ENCODE measurements around the gene ATP6V0E2.
"Not testable (repeated sequence)": the region's sequence is repeated elsewhere in the genome, so short reads cannot be mapped to it uniquely, and the experiment has no call there.

ATP6V0E2 gene

DNA sequence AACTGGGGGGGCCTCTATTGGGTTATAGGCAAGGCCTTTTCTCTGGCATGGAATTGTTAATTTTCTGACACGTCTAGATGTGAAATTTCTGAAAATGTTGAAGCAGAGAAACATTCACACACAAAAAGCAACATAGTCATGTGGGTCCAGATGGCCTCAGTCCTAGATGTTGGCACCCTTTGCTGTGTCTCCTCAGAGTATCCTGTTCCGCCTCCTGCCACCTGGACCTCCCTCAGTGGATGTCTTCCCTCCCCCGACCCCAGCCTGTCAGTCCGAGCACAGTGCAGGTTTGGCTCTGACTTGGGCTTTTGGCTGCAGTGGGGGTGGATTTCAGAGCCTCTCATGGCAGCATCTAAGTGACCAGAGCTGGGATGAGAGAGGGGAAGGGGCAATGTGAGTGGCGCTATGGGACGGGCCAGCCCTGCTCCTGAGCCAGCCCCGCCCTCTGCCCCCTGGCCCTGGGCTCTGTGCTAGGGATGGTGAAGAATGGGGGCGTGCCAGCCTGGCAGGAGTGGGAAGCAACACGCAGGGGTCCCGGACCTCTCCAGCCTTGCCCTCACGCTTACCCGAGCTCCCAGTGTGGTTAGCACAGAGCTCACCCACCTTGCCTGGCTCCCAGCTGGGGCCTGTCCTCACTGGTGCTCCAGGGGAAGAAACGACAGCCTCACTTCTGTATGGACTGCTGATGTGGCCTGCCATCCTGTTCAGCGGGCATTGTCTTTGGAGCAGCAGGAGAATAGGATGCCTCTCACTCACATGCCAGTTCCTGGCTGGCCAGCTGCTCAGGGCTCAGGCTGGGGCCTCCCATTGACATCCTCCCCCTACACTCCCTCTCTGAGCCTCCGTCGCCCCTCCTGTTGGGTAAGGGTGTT, 6.2 kb downstream of the ATP6V0E2 start:
- DNase-seq (ENCODE audit: low read depth) = no peak

DNA sequence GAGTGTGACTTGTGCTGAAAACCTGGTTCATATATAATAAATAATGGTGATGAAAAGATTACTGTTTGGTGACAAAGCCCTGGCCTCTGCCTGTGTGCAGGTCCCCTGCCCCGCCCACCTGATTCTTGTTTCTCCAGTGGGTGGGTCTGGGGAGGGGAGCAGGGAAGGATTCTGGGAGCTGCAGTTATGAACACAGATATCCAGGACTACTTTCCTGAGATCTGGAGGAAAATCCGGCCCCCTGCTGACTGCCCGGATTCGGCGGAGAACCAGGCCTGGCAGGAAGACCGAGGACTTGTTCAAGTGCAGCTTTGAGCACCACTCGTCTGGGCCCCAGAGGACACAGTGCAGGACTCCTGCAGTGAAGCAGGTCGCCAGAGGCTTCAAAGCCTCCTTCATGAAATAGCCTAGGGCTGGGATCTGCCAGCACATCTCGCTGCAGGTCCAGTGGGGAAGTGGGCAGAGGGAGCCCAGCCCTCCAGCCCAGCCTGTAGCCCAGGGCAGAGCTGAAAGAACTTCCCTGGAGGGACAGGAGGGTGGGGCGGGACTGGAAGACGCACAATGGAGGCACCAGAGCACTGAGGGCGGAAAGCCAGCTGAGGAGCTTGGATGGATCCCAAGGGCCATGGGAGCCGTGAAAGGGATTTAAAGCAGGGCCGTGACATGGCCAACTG, 7.0 kb downstream of the ATP6V0E2 start:
- DNase-seq (ENCODE audit: low read depth) = no peak

DNA sequence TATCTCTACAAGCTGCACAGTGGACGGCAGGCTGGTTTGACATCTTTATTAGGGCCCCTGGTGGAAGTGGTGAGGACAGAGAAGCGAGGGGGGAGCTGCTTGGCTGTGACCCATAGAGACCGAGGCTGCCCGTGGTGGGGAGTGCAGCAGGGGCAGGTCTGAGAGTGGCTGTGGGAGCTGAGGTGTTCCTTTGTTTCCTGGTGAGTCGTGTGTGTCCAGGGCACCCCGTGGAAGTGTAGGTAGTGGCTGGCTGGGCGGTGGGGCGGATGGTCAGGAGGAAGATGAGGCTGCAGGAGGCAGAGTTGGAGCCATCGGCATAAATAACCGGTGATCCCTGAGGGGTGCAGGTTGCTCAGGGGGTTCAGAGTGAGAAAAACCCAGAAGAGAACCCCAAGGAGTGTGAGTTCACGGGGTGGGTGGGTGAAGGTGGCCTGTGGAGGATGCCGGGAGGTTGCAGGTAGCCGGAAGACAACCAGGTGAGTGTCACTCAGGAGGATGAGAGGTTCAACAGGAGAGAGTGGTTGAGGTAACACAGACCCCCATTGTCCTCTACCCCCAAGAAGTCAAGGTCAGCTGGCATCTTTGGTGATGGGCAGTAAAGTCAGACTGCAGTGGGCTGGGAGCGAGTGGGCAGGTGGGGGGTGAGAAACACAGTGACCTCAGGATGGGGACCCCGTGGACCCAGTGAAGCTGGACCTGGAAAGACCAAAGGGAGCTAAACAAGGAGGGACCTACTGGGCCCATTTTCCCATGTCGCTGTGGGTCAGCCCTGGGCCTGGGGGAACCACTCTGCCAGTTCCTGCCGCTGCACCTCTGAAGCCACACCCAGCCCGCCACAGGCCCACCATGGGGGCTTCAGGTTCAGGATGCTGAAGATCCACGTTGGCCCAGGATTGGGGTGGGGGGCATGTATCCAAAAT, 7.8 kb downstream of the ATP6V0E2 start:
- no peak for DNase-seq (ENCODE audit: low read depth)

DNA sequence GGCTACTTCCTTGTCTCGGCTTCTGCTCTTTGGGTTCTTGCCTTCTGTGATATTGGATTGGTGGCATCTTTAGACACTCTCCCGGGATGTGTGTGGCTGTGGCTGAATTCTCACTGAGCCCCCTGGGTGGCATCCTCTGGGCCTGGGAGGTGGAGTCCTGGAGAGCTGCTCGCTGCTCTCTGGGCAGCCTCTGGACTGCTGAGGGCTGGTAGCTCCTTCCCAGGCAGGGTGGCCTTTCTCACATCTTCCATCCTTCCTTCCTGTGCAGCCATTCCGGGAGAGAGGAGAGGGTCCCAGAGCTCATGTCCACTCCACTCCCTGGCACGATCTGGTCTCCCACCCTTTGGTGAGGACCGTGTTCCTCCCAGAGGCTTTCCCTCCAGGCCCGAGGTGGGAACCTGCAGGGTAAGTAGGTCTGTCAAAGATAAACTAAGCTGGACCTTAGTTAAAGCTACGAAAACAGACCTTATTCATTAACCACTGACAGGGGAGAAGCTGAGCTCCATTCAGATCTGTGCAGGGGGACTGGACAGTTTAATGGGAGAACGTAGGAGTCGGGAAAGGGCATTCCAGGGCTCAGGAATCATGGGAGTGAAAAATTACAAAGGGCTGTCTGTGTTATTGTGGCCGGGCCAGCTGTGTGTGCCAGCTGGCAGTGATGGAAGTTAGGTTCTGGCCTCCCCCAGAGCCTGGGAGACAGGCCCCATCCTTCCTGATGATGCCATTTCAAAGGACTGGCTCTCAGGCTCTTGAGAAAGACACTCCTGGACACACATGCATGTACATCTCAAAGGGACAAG, 8.7 kb downstream of the ATP6V0E2 start:
- DNase-seq (ENCODE audit: low read depth) = no peak

DNA sequence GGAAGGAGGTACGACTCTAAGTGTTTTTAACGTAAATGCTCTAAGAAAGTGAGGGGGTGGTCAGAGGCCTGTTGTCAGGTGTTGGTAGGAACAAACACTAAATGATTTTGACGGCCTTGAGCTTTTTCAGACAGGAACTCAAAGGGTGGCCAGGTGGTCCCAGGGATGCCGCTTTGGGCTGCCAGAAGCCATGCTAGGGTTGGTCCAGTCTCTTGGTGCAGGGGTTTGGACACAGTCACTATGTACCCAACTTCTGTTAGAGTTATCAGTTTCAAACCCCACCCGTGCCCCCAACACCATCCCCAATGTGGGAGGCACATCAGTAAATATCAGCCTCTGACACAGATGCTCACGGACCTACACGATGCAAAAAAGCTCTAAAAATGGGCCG, 9.3 kb downstream of the ATP6V0E2 start:
- no peak for DNase-seq (ENCODE audit: low read depth)

DNA sequence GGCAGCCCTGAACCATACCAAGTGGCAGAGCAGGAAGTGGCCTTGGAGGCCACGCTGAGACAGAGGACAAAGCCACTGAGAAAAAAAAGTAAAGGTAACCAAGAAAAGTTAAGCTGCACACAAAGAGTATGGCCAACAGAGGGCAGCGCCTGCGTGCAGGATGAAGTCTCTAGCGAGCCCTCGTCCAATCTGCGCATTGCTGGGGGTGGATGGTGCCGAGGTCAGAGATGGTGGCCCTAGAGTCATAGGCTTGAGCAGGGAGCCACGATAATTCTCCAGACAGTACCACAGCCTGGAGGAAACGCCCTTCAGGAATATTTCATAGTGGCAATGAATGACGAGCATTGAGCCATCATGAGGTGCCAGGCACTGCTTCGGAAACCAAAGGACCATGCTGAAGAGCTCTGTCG, 9.7 kb downstream of the ATP6V0E2 start:
- no peak for DNase-seq (ENCODE audit: low read depth)

DNA sequence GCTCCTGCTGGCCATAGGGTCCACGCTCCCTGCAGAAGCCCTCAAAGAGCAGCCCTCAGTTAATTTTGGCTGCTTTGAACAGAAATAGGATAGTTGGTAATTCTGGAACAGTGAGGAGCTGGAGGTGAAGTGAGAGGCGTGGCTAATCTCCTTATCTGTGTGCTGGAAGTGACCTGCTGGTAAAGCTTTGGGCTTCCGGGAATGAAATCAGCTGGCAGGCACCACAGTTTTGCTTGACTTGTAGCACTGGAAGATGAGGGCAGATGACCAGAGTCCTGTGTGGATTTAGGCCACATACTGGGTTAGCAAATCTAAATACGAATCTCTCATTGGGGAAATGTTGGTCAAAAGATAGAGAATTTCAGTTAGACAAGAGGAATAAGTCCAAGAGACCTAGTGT, 10.2 kb downstream of the ATP6V0E2 start:
- DNase-seq (ENCODE audit: low read depth) = no peak

DNA sequence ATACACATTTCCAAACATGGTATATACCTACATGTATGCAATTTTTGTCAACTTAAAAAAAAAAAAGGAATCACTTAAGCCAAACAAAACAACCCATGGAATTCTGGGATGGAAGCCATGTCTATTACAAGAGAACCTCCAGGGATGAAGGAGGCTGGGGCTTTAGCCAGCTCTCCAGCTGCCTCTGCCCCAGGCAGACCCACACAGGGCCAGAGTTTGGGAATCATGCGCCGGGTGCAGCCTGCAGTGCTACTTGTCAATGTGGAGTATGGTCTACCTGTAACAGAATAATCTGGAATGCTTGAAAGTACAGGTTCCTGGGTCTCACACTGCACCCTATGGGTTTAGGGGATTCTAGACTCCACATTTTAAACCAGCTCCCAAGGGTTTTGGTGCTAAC, 10.8 kb downstream of the ATP6V0E2 start:
- no peak for DNase-seq (ENCODE audit: low read depth)

DNA sequence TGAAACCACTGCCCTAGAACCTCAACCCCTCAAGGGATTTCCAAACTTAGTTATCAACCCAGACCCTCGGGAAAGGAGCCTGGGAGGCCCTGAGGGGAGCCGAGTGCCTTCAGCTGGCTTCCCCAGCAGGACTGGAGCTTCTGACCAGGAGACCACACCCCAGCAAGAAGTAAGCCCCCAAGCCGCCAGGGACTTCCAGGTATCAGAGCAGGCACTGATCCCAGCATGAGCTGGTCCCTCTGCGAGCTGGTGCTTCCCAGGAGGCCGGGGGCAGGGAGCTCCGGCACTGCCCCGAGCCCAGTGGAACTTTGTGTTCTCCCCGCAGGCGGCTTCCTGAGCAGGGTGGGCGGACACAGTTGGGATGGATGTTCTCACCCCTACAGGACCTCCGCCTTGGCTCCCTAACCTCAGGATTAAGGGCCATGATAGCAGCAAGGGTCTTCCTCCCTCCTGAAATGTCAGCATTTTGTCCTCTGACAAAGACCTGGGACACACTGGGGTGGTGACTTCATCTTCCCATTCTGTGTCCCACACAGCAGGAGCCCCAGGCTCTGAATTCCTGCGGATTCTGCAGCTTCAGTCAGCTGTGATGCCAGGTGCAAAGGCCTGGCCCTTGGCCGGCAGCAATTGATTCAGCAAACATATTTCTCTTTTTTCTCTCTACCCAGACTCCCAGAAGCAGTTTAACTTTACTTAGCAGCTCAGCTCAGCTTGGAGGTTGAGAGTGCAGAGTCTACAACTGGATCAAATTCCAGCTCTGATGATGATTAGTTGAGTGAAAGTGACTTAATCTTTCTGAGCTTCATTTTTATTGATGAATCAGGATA, 11.6 kb downstream of the ATP6V0E2 start:
- no peak for DNase-seq (ENCODE audit: low read depth)

DNA sequence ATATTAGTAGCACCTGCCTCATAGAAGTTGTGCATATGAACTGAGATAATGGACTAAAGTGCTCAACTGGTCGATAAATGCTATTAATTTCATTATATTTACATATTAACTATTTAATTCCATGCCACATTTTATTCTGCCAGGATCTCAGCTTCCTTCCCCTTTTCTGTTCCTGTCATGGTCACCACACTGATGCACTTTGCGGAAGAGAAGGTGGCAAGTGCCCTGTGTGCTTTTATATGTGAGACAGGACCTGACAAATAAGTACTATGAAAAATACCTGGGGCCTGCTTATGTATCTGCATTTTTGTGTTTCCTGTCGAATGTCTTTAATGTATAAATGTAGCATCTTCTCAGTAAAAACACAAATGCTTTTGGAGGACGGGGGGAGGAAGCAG, 12.2 kb downstream of the ATP6V0E2 start:
- DNase-seq (ENCODE audit: low read depth) = no peak

DNA sequence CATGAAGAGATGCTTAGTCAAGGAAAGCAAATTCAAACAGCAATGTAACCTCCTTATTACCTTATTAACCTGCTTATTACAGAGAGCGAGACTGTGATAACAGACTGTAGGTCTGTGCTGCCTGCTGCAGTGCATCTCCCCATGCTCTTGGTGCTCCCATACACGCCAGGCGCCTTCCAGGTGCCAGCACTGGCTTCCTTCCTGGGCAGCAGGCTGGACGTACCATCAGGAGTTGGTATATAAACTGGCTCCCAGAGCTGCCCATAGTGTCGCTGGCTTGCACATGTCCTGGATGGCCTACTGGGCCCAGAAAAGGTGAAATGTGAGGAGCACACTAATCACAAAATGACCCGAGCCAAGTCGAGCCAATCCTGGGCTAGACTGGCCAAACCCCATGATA, 13.5 kb downstream of the ATP6V0E2 start:
- no peak for DNase-seq (ENCODE audit: low read depth)

DNA sequence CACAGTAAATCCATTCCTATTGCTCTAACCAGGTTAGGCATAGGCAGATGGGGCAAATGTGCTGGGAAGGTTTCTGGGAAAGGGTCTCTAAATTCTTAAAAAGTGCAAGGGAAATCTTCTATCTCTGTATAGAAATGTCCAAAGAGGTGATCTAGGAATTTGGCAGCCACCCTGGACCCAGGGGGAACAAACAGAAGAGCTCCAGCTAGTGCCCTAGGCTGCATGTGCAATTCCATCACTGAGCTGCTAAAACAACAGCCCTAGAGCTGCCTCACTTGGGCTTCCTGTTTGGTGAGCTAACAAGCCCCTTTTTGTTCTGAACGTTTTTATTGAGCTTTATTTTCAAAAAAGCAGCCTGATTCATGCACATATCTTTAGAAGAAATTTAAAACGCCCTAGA, 16.9 kb downstream of the ATP6V0E2 start:
- not testable (repeated sequence) for DNase-seq (ENCODE audit: low read depth)

DNA sequence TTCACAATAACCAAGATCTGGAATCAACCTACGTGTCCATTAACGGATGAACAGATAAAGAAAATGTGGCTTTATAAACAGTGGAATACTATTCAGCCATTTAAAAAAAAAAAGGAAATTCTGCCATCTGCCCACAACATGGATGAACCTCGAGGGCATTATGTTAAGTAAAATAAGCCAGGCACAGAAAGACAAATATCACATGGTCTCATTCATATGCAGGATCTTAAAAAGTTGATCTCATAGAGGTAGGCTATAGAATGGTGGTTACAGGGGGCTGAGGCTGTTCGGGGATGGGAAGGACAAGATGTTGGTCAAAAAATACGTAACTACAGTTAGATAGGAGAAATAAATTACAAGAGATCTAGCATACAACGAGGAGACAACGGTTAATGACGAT, 21.2 kb downstream of the ATP6V0E2 start:
- DNase-seq (ENCODE audit: low read depth) = not testable (repeated sequence)

DNA sequence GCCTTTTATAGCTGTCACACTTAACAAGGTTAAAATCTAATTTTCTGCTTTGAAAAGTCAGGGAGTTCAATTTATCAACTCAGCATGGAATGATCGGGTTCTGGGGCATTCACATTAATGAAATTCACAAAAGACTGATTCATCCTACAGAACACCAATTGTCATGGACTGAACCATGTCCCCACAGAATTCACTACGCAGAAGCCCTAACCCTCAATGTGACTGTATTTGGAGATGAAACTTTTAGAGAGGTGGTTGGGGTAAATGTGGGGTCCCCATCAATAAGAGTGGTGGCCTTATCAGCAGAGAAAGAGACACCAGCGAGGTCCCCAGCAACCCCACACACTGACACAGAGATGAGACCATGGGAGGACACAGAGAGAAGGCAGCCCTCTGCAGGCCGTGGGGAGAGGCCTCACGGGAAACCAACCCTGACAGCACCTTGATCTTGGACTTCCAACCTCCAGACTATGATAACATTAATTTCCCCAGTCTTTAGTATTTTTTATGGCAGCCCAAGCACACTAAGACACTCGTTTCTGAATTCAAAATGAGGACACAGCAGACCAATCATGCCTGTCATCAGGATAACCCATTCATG, 34.1 kb downstream of the ATP6V0E2 start:
- not testable (repeated sequence) for DNase-seq (ENCODE audit: low read depth)

DNA sequence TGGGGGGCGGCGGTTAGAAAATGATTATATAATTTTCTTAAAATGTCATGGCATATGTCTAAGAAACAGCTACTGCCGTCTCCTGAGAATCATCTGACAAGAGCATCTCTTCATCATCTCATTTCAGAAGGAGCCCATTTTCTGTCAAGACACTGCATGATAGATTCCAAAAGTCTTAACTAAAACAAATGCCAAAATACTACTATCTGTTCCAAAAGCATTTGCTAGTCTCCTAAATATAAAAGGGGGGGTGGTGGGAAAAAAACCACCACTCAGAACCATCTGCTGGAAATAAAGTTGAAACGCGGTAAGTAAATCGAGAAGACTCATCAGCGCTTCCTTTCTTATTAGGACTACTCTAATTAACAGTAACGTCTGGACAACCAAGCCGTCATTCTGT, 36.5 kb downstream of the ATP6V0E2 start:
- not testable (repeated sequence) for DNase-seq (ENCODE audit: low read depth)

DNA sequence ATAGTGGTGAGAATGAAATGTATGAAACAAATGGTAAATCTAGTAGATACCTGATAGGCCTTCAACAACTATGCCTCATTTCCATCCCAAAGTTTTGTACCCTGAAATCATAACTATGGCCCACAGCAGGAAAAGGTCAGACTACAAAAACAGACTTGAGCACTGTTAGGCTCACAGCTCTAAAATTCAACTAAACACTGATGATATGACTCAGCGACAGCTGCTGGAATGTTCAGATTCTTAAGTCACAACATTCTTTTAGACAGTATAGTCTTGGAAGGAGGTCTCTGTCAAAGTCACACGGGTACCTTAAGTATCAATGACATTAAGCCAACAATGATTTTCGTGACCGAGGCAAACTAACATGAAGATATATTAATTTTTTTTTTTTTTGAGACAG, 38.4 kb downstream of the ATP6V0E2 start:
- not testable (repeated sequence) for DNase-seq (ENCODE audit: low read depth)

DNA sequence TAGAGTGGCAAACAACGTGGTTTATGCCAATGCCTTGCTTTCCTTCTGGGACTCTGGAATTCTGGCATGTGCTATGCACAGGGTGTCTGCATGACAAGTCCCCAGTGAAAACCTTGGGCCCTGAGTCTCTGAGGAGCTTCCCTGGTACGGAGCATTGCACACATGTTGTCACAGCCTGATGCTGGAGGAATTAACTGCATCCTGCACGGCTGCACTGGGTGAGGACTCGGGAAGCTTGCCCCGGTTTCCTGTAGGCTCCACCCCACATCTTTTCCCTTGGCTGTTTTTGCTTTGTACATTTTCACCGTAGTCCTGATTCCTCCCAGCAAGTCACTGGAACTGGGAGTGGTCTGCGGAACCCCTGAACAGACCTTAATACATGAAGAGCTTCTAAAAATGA, 52.6 kb downstream of the ATP6V0E2 start:
- DNase-seq (ENCODE audit: low read depth) = not testable (repeated sequence)

Measured in stimulated activated CD8-positive, alpha-beta memory T cell treated with anti-CD3 and anti-CD28 coated beads, Interleukin-15, amount 100 ng/mL, for 24 hours (primary cell).